Measurements from ENCODE around the gene EDN1.

GRCh38 chr6:12314751-12315150, 24.6 kb downstream of the EDN1 start:
- TF ChIP-seq, protein P1, sequence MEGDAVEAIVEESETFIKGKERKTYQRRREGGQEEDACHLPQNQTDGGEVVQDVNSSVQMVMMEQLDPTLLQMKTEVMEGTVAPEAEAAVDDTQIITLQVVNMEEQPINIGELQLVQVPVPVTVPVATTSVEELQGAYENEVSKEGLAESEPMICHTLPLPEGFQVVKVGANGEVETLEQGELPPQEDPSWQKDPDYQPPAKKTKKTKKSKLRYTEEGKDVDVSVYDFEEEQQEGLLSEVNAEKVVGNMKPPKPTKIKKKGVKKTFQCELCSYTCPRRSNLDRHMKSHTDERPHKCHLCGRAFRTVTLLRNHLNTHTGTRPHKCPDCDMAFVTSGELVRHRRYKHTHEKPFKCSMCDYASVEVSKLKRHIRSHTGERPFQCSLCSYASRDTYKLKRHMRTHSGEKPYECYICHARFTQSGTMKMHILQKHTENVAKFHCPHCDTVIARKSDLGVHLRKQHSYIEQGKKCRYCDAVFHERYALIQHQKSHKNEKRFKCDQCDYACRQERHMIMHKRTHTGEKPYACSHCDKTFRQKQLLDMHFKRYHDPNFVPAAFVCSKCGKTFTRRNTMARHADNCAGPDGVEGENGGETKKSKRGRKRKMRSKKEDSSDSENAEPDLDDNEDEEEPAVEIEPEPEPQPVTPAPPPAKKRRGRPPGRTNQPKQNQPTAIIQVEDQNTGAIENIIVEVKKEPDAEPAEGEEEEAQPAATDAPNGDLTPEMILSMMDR (IDR thresholded peaks at IDR 0.05) = no peak
- no peak for TF ChIP-seq REST (IDR thresholded peaks at IDR 0.05; ENCODE audit: insufficient read depth in 1 of 2, low read depth in 2 of 2, low read length in 1 of 2)
- TF ChIP-seq POLR2AphosphoS5 (IDR thresholded peaks at IDR 0.05; ENCODE audit: low read depth, low read length) = no peak
- TF ChIP-seq SIN3A (IDR thresholded peaks at IDR 0.05; ENCODE audit: borderline replicate concordance, insufficient read depth, low read depth, low read length) = no peak

Measured in Panc1 (cell line).